Amygdala (tissue), 56 donors: ENCODE measurements around the gene TRIM65.
A peak's percentile ranks its signal among the peaks of the same experiment; 100 is the strongest.

Source experiments
- DNase-seq, 56 donors: peaks; one replicate each; lab custom pipeline; 2025; lab: John Stamatoyannopoulos, UW

The TRIM65 gene

DNA sequence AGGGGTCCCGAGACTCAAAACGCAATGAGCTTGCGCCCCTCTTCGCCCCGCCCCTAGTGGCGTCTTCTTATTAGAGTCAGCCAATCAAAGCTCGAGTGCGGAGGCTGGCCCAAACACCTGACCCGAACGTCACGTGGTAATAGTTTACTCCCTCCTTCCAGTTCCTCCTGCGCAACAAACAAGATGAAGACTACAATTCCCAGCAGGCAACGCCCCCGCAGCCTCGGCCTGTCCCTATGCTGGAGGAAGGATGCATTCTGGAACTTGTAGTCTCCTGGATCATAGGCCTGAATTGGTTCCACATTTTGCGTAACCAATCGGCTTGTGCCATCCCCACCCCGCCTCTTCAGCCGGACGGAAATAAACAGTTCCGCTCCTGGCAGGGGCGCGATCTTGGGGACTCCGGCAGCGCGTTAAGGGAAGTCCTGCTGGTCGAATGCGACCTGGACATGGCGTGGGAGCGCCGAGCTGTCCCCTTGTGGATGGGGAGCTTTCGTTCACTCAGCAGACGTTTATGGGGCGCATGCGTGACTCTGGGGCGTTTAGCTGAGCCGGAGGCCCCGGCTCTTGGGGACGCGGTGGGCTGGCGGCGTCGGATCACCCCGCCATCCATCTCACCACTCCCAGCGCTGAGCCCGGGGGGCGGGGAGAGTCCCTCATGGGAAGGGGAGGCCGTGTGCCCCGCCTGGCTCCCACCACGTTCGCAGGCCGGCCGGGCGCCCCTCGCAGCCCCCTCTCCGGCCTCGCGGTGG lies 41.3 kb downstream of the TRIM65 start, which contains the start of gene WBP2:
Gene WBP2 (minus strand): TSS at position 26 of the 752 bp plus-strand sequence. CDS start 38 bp downstream, outside the sequence.
- peak; percentile 57 to 100 (median 99) for DNase-seq

DNA sequence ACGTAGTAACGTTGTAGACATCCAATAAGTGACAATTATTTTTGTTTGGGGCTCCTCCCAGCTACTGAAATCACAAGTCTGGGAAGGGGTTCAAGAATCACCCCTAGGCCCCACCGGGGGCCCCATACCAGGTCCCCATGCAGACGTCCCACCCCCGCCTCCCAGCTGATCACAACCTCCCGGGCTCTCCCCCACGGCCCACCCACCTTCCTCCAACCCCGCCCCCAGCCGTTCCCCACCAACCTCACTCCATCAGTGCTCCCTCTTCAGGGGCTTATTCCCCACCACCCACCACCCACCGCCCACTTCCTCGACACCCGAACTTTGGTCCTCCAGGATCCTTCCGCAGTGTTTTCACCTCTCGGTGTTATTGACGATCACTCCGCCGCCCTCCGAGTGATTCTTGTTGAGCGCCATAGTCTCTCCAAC lies 41.9 kb downstream of the TRIM65 start:
- peak in 7 of 56 donors; percentile 48 to 83 (median 73) for DNase-seq

DNA sequence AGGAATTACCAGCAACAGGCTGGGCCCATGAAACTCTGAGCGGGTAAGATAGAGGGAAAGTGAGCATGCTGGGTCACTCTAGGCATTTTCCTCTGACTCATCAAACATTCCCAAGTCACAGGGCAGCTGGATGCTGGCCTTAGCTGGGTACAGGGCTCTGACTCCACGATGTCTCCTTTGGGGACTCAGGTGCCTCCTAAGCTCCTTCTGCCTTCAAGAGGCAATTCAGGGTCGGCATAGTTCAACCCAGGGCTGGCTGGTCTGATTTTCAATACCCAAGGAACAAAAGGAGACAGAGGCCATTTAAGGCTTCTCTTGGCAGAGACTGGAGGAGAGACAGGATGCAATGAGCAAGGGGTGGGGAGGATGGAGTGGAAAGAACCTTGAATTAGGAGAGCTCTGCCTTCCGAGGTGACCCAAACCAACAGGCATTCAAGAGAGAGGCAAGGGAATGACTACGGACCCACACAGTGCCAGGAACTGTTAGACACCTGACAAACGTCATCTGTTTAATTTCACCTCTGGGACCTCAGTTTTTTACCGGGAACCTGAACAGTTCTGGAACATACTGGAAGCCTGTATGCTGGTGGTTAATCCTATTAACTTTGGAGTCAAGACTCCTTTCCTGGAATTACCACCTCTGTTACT lies 42.5 kb downstream of the TRIM65 start:
- DNase-seq = peak in 2 of 56 donors; percentile 15 to 20

GRCh38 chr17:75853433-75853832 lies 43.3 kb downstream of the TRIM65 start:
- DNase-seq = no peak

DNA sequence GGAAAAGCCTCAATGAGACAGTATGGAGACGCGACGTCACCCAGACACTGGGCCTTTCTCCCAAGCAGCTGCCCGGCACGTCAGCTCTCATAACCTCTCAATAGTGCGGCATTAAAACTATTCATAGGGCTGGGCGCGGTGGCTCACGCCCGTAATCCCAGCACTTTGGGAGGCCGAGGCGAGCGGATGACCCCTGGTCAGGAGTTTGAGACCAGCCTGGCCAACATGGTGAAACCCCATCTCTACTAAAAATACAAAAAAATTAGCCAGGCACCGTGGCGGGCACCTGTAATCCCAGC lies 45.1 kb downstream of the TRIM65 start:
- DNase-seq = peak in 9 of 56 donors; percentile 30 to 64 (median 45)

DNA sequence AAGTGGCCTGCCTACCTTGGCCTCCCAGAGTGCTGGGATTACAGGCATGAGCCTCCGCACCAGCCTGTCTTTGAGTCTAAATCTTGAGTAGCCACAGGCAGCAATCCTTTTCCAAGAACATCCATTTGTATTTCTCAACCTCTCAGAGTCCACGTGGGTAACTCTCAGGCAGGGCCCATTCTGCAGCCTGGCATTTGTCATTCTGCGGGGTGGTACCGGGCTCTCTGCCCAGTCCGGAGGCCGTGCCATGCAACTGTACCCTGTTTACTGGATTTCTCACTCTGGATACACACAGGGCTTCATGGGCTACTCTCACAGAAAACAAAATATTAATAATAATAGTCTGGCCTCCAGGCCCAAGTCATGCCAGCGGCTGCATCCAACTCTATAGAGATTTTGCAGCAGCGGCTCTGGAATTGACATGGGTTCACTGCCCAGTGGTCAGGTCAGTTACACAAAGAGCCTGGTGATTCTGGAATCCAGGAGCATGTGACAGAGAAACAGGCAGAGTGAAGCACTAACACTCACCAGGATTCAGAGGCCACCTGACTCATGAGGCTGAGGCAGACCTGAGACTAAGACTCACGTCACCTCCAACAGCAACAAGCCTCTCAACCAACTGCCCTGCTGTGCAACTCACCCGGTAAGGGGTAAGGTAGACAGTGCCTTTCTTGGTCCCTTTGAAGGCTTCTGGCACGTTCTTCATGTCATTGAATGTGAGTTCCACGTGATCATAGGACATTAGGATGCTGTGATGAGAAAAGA lies 45.6 kb downstream of the TRIM65 start:
- DNase-seq = peak in 37 of 56 donors; percentile 13 to 84 (median 52)

DNA sequence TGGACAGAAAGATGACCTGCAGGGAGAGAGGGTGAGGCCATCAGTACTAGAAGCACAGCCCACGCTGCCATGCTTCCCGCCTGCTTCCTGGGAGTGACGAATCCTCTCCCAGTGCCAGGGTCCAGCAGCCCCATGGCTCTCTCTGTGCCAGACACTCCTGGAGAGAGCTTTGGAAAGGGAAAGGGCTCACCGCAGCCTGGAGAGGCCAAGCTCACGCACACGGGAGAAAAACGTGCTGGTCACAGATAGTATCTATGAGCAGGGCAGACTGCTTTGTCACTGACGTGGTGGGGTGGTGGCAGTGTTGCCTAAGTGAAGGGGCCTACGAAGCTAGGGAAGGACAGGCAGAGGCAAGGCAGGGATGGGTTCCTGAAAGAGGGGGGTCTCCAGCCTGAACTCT lies 47.0 kb downstream of the TRIM65 start:
- peak in 1 of 56 donors; percentile 19 for DNase-seq

- no peak for DNase-seq
Observed at GRCh38 chr17:75849279-75849646, 47.5 kb downstream of the TRIM65 start.

- DNase-seq = peak in 49 of 56 donors; percentile 17 to 88 (median 72)
Observed at GRCh38 chr17:75848523-75849278, 48.0 kb downstream of the TRIM65 start.

- DNase-seq = no peak
Observed at GRCh38 chr17:75847614-75848522, 48.9 kb downstream of the TRIM65 start.

DNA sequence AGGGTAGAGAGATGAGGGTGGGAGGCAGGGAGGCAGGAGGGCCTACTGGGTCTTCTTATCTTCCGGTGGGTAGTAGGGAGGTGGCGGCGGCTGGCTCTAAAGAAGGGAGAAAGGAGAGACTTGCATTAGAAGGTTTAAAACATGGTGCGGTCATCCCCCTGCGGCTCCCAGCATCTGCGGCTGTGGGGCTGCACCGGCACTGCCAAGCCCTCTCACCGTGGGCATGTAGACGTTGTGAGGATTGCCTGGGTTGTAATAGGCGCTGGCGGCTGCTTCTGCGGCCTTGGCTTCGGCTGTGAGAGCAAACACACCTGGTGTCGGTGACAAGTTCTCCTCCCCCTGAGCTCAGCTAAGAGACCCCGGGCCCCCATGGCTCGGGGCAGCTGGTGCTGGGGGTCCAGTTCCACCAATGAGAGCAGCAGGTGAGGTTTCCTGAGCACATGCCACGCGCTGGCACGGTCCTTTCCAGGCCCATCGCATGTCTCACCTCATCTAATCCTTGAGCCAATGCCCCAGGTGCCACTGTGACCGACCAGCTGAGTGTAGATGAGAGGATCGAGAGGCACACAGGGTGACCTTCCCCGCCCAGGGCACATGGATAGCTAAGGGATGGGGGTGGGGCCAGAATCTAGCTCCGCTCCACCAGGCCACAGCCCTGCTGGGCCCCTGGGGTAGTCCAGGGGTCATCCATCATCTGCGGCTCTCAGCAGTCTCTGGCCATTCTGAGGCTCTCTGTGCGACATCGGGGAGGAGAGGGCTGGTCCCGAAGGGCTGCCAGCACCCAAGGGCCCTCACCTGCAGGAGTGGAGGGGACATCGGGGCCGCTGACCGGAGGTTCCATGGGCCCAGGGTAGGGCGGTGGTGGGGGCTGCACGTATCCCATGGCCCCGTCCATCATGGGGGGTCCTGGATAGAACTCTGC lies 49.8 kb downstream of the TRIM65 start:
- DNase-seq = no peak

DNA sequence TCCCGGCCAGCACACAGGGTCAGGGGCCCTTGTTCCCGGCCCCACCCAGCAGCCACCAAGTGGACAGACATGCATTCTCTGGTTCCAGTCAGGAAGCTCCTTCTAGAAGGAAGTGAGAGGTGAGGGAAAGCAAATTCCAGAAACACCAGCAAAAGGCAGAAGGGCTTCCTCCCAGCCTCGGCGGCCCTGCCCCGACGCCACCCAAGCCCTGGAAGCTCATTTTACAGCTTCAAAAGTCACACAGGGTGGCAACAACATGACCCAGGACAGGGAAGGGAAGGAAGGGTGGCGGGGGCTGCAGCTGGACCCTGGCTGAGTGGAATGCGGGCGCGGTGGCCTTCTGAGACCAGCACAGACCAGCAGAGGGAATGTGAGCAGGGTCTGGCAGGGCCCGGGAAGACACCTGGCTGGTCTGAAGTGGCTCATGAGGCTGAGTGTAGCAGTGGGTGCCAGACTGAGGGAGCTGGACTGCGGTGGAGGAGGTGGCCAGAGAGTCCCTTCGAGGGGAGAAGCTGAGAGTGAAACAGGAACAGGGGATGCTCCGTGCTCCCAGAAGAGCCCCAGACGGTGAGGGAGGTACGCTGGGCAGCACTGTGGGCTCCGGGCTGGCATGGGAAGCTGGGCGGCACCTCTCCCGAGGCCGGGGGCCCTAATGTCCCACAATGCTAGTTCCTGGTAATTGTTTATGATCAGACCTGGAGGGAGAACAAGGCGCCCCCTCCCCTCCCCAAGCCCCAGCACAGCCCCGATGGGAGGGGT lies 50.6 kb downstream of the TRIM65 start:
- no peak for DNase-seq

DNA sequence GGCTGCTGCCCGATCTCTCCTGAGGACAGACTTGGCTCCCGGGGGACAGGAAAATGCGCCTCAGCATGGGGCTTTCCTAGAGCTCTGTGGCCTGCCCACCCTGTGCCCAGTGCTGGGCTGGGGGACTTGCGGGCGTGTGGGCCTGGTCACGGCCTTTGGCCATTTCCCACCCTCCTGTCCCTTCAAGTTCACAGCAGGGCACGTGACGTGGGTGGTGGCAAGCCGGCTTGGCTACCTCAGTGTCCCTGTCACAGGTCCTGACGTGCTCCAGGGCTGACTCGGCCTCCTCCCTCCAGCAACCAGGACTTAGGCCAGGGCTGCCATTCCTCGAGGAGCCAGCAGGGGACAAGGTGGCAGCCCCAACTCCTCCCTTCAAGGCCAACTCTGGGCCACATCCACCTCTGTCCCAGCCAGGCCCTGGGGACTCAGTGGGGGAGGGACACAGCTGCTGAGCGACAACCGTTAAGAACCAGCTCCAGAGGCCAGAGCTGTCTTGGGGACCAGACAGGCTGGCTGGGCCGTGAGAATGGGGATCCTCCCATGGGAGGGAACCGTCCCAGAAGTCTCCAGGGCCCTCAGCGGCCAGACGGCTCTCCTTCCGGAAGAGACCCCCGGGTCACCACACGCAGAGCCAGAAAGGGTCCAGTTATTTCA lies 51.6 kb downstream of the TRIM65 start:
- peak in 46 of 56 donors; percentile 12 to 77 (median 52) for DNase-seq

DNA sequence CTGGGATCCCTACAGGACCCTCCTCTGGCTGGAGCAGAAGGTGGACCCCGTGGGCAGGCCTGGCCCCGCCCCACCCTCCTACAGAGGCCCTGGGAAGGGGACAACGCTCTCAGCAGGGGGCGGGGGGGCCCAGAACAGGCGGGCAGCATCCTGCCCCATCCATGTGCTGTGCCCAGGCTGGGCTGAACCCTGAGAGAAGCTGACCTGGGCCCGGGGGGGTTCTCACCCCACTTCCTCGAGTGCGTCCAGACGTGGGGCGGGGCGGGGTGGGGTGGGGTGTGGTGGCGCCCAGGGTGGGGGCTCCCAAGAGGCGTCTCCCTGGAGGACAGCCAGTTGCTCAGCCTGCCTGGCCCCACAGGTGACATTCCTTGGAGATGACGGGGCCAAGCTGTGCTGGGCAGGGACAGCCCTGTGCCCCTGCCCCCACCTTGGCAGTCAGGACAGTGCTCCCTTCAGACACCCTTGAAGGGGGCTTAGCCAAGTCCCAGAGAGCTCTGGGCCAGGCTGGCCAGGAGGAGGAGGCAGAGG lies 52.2 kb downstream of the TRIM65 start:
- DNase-seq = peak in 3 of 56 donors; percentile 44 to 74 (median 63)

- no peak for DNase-seq
Observed at GRCh38 chr17:75843577-75844529, 52.9 kb downstream of the TRIM65 start, which contains the start of gene UNC13D. TSS of gene UNC13D (minus strand) at chr17:75844404. CDS start at chr17:75844337, 67 bp downstream.
